Upper lobe of left lung (tissue), 4 donors: ENCODE data around the gene GTPBP3.

Source experiments
- CTCF ChIP-seq, 6 experiments: fragments of 450-650 bp in 4 of 6; fragments of 200-600 bp in 2 of 6; sonication (generic) in 2 of 6; IDR thresholded peaks; one replicate each; pipeline ENCODE4 v1.5.1; 2016 to 2019; ENCODE audit warnings: antibody characterized with exemption in 6 of 6
- POLR2AphosphoS5 ChIP-seq, 2 donors: sonication (generic); formaldehyde crosslinking; IDR thresholded peaks; one replicate each; pipeline ENCODE4 v1.5.1; 2017; ENCODE audit warnings: antibody characterized with exemption in 2 of 2

DNA sequence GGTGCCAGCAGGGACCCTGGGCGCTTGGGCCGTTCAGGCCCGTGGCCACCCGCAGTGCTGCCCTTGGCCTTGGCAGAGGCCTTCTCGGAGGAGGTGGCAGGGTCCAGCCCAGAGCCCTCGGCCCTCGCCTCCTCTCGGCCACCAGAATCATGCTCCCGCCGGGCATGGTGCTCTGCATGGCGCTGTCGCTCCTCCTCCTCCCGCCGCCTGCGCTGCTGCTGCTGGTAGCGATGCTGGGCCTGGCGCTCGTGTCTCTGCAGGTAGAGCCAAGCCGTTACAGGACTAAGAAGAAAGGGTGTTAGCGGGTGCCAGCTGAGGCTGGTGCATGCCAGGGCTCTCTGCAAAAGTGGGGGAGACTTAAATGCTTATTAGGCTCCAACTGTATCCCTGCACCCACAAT lies 12.2 kb upstream of the GTPBP3 start:
- no peak for TF ChIP-seq CTCF (IDR thresholded peaks at IDR 0.05)
- no peak for TF ChIP-seq POLR2AphosphoS5 (IDR thresholded peaks at IDR 0.05)
